ENCODE data around the gene CIDEB. TPM values are rescaled to one million over a fixed set of nuclear protein-coding genes. Genes with fewer than 3 reads are reported as not detected.

CIDEB gene
- total and polyA plus RNA-seq, 10 of the 15 experiments (the other 5 are each of a cell fraction or from before 2014, with no cell fraction given), result 0.34 to 6.3 (median 3.2) TPM

- Histone ChIP-seq H3K4me3 (no peak overlapping the region), H3K4me1 (ENCODE audit: control insufficient read depth, insufficient read depth, low read length) (peaks cover 14% of the 10 kb centered on the region), H2AFZ (ENCODE audit: control insufficient read depth, low read depth, low read length) (no peak overlapping the region), H3K9me3 (replicated peaks; ENCODE audit: control insufficient read depth, insufficient read depth, low read length) (no peaks in the 10 kb centered on the region), H4K20me1 (ENCODE audit: control insufficient read depth, insufficient read depth) (no peaks in the 10 kb centered on the region), H3K27ac (ENCODE audit: control insufficient read depth, insufficient read depth) (no peak overlapping the region), H3K36me3 (ENCODE audit: control insufficient read depth in 2 of 2, insufficient read depth in 2 of 2, low read length in 1 of 2) (no peaks in the 10 kb centered on the region), H3K27me3 (replicated peaks in 1 of 2; ENCODE audit: control insufficient read depth in 2 of 2, insufficient read depth in 2 of 2, low read length in 1 of 2) (no peaks in the 10 kb centered on the region), H3K79me2 (ENCODE audit: control insufficient read depth, insufficient read depth, low read length) (no peaks in the 10 kb centered on the region; the same call in 1 of the 2 replicates), H3K9ac (ENCODE audit: control insufficient read depth, insufficient read depth, low read length) (no peak overlapping the region), H3K4me2 (ENCODE audit: control insufficient read depth, insufficient read depth) (no peak overlapping the region)
- BruUV-seq (replicated peaks), result no TSS peak
- no peak for FAIRE-seq
- intact Hi-C loops (cut with micrococcal nuclease; ENCODE audit: unreplicated experiment) (no loop called here), in situ Hi-C loops (cut with MboI) (no loop called here)
- no peak for ATAC-seq
- CTCF ChIA-PET, result interaction anchor here (1.2 to 17.1 kb wide), 4 partner anchors 11 to 148 kb away, joined by 3 to 269 read pairs (median 135); partner anchors contain the start of genes CIDEB, DHRS1, NOP9 and TINF2
- TF ChIP-seq PBX3 (IDR thresholded peaks at IDR 0.05; ENCODE audit: insufficient replicate concordance, low read depth, low read length), result no peak
- no peak for TF ChIP-seq CHD4 (IDR thresholded peaks at IDR 0.05)
- no peak for TF ChIP-seq ZBTB33 (IDR thresholded peaks at IDR 0.05)
- POLR2A ChIA-PET, result interaction anchor here (1.6 to 2.4 kb wide), 2 partner anchors 9 to 10 kb away, joined by 3 to 12 read pairs; no protein-coding TSS in a partner anchor
- RAD21 ChIA-PET (ENCODE audit: unreplicated experiment), result interaction anchor here (1.5 kb wide), 1 partner anchor 41 kb away, joined by 4 read pairs; the partner anchor contains the start of gene TINF2
- 80% methylated on average over 5 of the region's 5 CpGs for WGBS (ENCODE audit: insufficient coverage, insufficient replicate concordance, low lambda C conversion rate, missing lambda C conversion rate)
- DNase-seq (ENCODE audit: low read depth, low spot score), result no peak
- SMC1A ChIA-PET (ENCODE audit: uncharacterized antibody, unreplicated experiment), result interaction anchor here (1.1 to 11.8 kb wide), 4 partner anchors 10 to 40 kb away, joined by 3 to 115 read pairs (median 4); partner anchors contain the start of genes DHRS1 and NOP9
Measured at GRCh38 chr14:24283796-24284460, 23.8 kb downstream of the CIDEB start.
